OCI-LY1 (cell line): ENCODE data around the gene CHST11.

Source experiments
- H2AFZ ChIP-seq: fragments of 200-600 bp; sonication (generic), shearing (Covaris generic); 2 replicates; pipeline ENCODE4 v1.6.0; 2014; ENCODE audit warnings: antibody characterized with exemption, mild to moderate bottlenecking, low read length
- H3F3A ChIP-seq: fragments of 200-600 bp; sonication (generic), shearing (Covaris generic); 2 replicates; pipeline ENCODE4 v1.6.0; 2014; ENCODE audit warnings: mild to moderate bottlenecking, antibody characterized with exemption, low read length, moderate library complexity; ENCODE audit not compliant: insufficient read depth
- H3K27ac ChIP-seq: fragments of 200-600 bp; sonication (generic); 2 replicates; pipeline ENCODE4 v1.5.1; 2014; ENCODE audit warnings: low read length, mixed run types, mild to moderate bottlenecking, low read depth; ENCODE audit not compliant: poor library complexity, severe bottlenecking
- H3K27me3 ChIP-seq: fragments of 200-600 bp; sonication (generic); 2 replicates; pipeline ENCODE4 v1.6.0; 2014; ENCODE audit warnings: antibody characterized with exemption, mild to moderate bottlenecking, low read length, moderate library complexity; ENCODE audit not compliant: insufficient read depth
- H3K36me3 ChIP-seq: fragments of 200-600 bp; sonication (generic); 2 replicates; pipeline ENCODE4 v1.6.1; 2014; ENCODE audit warnings: mild to moderate bottlenecking, antibody characterized with exemption, low read length, moderate library complexity, mixed read lengths; ENCODE audit not compliant: insufficient read depth
- H3K4me1 ChIP-seq: fragments of 200-600 bp; sonication (generic); 2 replicates; pipeline ENCODE4 v1.5.1; 2014; ENCODE audit warnings: mild to moderate bottlenecking, low read length, moderate library complexity; ENCODE audit not compliant: insufficient read depth, severe bottlenecking
- H3K4me2 ChIP-seq: fragments of 200-600 bp; sonication (generic), shearing (Covaris generic); 2 replicates; pipeline ENCODE4 v1.6.1; 2014; ENCODE audit warnings: low read length
- H3K4me3 ChIP-seq: fragments of 200-600 bp; sonication (generic); 2 replicates; pipeline ENCODE4 v1.5.1; 2014; ENCODE audit warnings: low read length, low read depth, mild to moderate bottlenecking, mixed read lengths; ENCODE audit not compliant: poor library complexity, severe bottlenecking
- H3K79me2 ChIP-seq: fragments of 200-600 bp; shearing (Covaris generic); 2 replicates; pipeline ENCODE4 v1.6.1; 2016; ENCODE audit warnings: mixed run types, low read length, mixed read lengths; ENCODE audit not compliant: insufficient read depth
- H3K9ac ChIP-seq: fragments of 200-600 bp; sonication (generic), shearing (Covaris generic); 2 replicates; pipeline ENCODE4 v1.6.1; 2014; ENCODE audit warnings: mild to moderate bottlenecking, low read length, mixed read lengths
- H3K9me2 ChIP-seq: fragments of 200-600 bp; sonication (generic), shearing (Covaris generic); 2 replicates; pipeline ENCODE4 v1.6.1; 2014; ENCODE audit warnings: low read depth, mild to moderate bottlenecking, low read length, mixed read lengths
- H3K9me3 ChIP-seq: fragments of 200-600 bp; shearing (Covaris generic); 2 replicates; pipeline ENCODE4 v1.6.1; 2014; ENCODE audit warnings: low read length, mixed read lengths
- H4K20me1 ChIP-seq: fragments of 200-600 bp; sonication (generic), shearing (Covaris generic); 2 replicates; pipeline ENCODE4 v1.6.0; 2016; ENCODE audit warnings: mild to moderate bottlenecking, low read length; ENCODE audit not compliant: insufficient read depth
- EZH2 ChIP-seq: fragments of 200-600 bp; sonication (generic), shearing (Covaris generic); IDR thresholded peaks from 2 replicates; pipeline ENCODE4 v1.8.0; 2017; ENCODE audit warnings: borderline replicate concordance, mixed run types, mild to moderate bottlenecking, antibody characterized with exemption, low read length, moderate library complexity, mixed read lengths
- TF ChIP-seq, protein P1 (sequence below): fragments of 200-600 bp; sonication (generic), shearing (Covaris generic); IDR thresholded peaks from 2 replicates; pipeline ENCODE4 v1.5.1; 2017; ENCODE audit warnings: mild to moderate bottlenecking, antibody characterized with exemption, low read length, moderate library complexity, mixed read lengths

The CHST11 gene

DNA sequence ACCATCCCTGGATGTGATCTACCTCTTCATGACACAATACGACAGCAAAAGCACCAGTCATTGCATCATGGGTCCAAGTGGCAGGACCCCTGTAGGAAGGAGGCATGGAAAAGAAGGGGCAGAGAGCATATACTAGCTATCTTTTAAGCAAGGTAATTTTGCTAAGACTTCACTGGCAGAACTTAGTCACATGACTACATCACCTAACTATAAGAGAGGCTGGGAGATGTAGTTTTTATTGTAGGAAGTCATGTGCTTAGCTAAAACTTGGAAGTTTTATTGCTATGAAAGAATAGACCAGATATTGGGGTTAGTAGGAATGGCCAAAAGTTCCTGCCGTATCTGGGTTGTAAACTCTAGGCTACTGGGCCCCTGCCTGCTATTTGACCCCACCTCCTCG, 18.6 kb upstream of the CHST11 start:
- Histone ChIP-seq H3K27ac (no peak overlapping the region), H3K9ac (no peak overlapping the region), H3K9me3 (no peaks in the 10 kb centered on the region), H3K79me2 (no peaks in the 10 kb centered on the region), H3K4me3 (no peak overlapping the region), H3K27me3 (no peaks in the 10 kb centered on the region), H3K36me3 (no peaks in the 10 kb centered on the region), H2AFZ (no peak overlapping the region), H3K9me2 (no peaks in the 10 kb centered on the region), H4K20me1 (no peaks in the 10 kb centered on the region), H3K4me1 (no peaks in the 10 kb centered on the region), H3F3A (no peaks in the 10 kb centered on the region), H3K4me2 (no peak overlapping the region)
- no peak for TF ChIP-seq EZH2
- TF ChIP-seq, protein P1, sequence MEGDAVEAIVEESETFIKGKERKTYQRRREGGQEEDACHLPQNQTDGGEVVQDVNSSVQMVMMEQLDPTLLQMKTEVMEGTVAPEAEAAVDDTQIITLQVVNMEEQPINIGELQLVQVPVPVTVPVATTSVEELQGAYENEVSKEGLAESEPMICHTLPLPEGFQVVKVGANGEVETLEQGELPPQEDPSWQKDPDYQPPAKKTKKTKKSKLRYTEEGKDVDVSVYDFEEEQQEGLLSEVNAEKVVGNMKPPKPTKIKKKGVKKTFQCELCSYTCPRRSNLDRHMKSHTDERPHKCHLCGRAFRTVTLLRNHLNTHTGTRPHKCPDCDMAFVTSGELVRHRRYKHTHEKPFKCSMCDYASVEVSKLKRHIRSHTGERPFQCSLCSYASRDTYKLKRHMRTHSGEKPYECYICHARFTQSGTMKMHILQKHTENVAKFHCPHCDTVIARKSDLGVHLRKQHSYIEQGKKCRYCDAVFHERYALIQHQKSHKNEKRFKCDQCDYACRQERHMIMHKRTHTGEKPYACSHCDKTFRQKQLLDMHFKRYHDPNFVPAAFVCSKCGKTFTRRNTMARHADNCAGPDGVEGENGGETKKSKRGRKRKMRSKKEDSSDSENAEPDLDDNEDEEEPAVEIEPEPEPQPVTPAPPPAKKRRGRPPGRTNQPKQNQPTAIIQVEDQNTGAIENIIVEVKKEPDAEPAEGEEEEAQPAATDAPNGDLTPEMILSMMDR, result no peak

GRCh38 chr12:104439137-104439536, 17.6 kb upstream of the CHST11 start:
- Histone ChIP-seq H2AFZ (no peak overlapping the region), H3K79me2 (no peaks in the 10 kb centered on the region), H3F3A (no peaks in the 10 kb centered on the region), H3K27me3 (no peaks in the 10 kb centered on the region), H3K4me2 (no peak overlapping the region), H3K27ac (no peak overlapping the region), H3K9me3 (no peaks in the 10 kb centered on the region), H3K9ac (no peak overlapping the region), H3K4me1 (no peaks in the 10 kb centered on the region), H4K20me1 (no peaks in the 10 kb centered on the region), H3K4me3 (no peak overlapping the region), H3K9me2 (no peaks in the 10 kb centered on the region), H3K36me3 (no peaks in the 10 kb centered on the region)
- TF ChIP-seq, protein P1, result no peak
- TF ChIP-seq EZH2, result no peak

GRCh38 chr12:104443008-104443407, 13.7 kb upstream of the CHST11 start:
- Histone ChIP-seq H3K9ac (no peak overlapping the region), H3K79me2 (no peaks in the 10 kb centered on the region)

More at GRCh38 chr12:104443008-104443407, 13.7 kb upstream of the CHST11 start:
- H3K9me2 ChIP-seq, result no peaks in the 10 kb centered on the region
- no peaks in the 10 kb centered on the region for H3F3A ChIP-seq
- H2AFZ ChIP-seq, result no peak overlapping the region
- no peaks in the 10 kb centered on the region for H3K9me3 ChIP-seq
- H3K27ac ChIP-seq, result no peak overlapping the region
- H3K4me3 ChIP-seq, result no peak overlapping the region
- no peaks in the 10 kb centered on the region for H3K27me3 ChIP-seq
- TF ChIP-seq, protein P1, result no peak
- TF ChIP-seq EZH2, result no peak
- no peaks in the 10 kb centered on the region for H3K36me3 ChIP-seq
- no peak overlapping the region for H3K4me2 ChIP-seq
- no peaks in the 10 kb centered on the region for H3K4me1 ChIP-seq
- H4K20me1 ChIP-seq, result no peaks in the 10 kb centered on the region
